Measurements from ENCODE around the gene TOPBP1.

Gene TOPBP1

DNA sequence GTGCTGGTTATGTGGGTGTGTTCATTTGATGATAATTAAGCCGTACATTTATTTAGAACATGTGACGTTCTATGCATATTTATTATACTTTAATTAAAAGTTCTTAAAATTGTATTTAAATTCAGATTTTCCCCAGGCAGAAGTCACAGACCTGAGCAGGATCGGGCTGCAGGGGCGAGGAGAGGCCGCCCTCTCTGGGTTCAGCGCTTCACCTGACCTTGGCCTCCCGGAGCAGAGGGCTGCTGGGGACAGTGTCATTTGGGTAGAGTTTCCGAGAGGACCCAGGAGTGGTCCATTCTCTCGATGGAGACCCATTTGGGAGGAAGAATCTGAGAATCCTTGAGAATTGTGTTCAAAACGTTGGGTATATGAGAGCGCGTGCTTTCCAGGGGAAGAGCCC lies 12.0 kb upstream of the TOPBP1 start:
- H3K4me2 ChIP-seq (ENCODE audit: low read depth, low read length, poor library complexity, severe bottlenecking): no peak overlapping the region
- TF ChIP-seq, protein P1, sequence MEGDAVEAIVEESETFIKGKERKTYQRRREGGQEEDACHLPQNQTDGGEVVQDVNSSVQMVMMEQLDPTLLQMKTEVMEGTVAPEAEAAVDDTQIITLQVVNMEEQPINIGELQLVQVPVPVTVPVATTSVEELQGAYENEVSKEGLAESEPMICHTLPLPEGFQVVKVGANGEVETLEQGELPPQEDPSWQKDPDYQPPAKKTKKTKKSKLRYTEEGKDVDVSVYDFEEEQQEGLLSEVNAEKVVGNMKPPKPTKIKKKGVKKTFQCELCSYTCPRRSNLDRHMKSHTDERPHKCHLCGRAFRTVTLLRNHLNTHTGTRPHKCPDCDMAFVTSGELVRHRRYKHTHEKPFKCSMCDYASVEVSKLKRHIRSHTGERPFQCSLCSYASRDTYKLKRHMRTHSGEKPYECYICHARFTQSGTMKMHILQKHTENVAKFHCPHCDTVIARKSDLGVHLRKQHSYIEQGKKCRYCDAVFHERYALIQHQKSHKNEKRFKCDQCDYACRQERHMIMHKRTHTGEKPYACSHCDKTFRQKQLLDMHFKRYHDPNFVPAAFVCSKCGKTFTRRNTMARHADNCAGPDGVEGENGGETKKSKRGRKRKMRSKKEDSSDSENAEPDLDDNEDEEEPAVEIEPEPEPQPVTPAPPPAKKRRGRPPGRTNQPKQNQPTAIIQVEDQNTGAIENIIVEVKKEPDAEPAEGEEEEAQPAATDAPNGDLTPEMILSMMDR (IDR thresholded peaks at IDR 0.05; ENCODE audit: insufficient read depth, low read length, poor library complexity, severe bottlenecking): no peak
- TF ChIP-seq EZH2phosphoT487 (conservative IDR thresholded peaks at IDR 0.05; ENCODE audit: low read length): no peak
- no peak overlapping the region for H3K4me3 ChIP-seq (ENCODE audit: insufficient read depth, low read length, poor library complexity, severe bottlenecking)
- no peak overlapping the region for H3K27ac ChIP-seq (ENCODE audit: low read depth, low read length)
- H2AFZ ChIP-seq (ENCODE audit: low read depth, low read length, severe bottlenecking): no peak overlapping the region
- H3K36me3 ChIP-seq (ENCODE audit: low read length): no peaks in the 10 kb centered on the region
- H3K9me2 ChIP-seq (replicated peaks; ENCODE audit: insufficient read depth, low read length): no peaks in the 10 kb centered on the region
- no peak overlapping the region for H3K9ac ChIP-seq (ENCODE audit: low read length)
- no peaks in the 10 kb centered on the region for H3K9me3 ChIP-seq (ENCODE audit: insufficient read depth, low read length)
- H3K27me3 ChIP-seq (ENCODE audit: low read length): no peaks in the 10 kb centered on the region
- no peaks in the 10 kb centered on the region for H4K20me1 ChIP-seq (ENCODE audit: low read depth, low read length)
- no peaks in the 10 kb centered on the region for H3F3A ChIP-seq (ENCODE audit: insufficient read depth)
- H3K79me2 ChIP-seq (ENCODE audit: insufficient read depth, low read length): no peaks in the 10 kb centered on the region

DNA sequence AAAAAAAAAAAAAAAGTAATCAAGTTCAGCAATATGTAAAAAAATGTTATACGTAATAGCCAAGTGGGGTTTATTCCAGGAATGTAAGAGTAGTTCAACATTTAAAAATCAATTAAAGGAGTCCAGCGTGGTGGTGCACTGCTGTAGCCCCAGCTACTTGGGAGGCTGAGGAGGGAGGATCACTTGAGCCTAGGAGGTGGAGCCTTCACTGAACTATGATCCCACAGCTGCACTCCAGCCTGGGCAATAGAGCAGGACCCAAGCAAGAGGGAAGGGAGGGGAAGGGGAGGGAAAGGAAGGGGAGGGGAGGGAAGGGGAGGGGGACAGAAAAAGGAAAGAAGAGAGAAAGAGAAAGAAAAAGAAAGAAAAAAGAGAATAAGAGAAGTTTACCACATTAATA lies 10.7 kb upstream of the TOPBP1 start:
- no peaks in the 10 kb centered on the region for H3K9me2 ChIP-seq (replicated peaks; ENCODE audit: insufficient read depth, low read length)
- no peak overlapping the region for H3K4me2 ChIP-seq (ENCODE audit: low read depth, low read length, poor library complexity, severe bottlenecking)
- H2AFZ ChIP-seq (ENCODE audit: low read depth, low read length, severe bottlenecking): no peak overlapping the region
- no peaks in the 10 kb centered on the region for H3F3A ChIP-seq (ENCODE audit: insufficient read depth)
- H3K9ac ChIP-seq (ENCODE audit: low read length): no peak overlapping the region
- H3K27me3 ChIP-seq (ENCODE audit: low read length): no peaks in the 10 kb centered on the region
- no peaks in the 10 kb centered on the region for H3K9me3 ChIP-seq (ENCODE audit: insufficient read depth, low read length)
- H3K79me2 ChIP-seq (ENCODE audit: insufficient read depth, low read length): no peaks in the 10 kb centered on the region
- H4K20me1 ChIP-seq (ENCODE audit: low read depth, low read length): no peaks in the 10 kb centered on the region
- no peak overlapping the region for H3K4me3 ChIP-seq (ENCODE audit: insufficient read depth, low read length, poor library complexity, severe bottlenecking)
- no peaks in the 10 kb centered on the region for H3K36me3 ChIP-seq (ENCODE audit: low read length)
- H3K27ac ChIP-seq (ENCODE audit: low read depth, low read length): no peak overlapping the region
- TF ChIP-seq EZH2phosphoT487 (conservative IDR thresholded peaks at IDR 0.05; ENCODE audit: low read length): no peak
- TF ChIP-seq, protein P1 (IDR thresholded peaks at IDR 0.05; ENCODE audit: insufficient read depth, low read length, poor library complexity, severe bottlenecking): no peak

DNA sequence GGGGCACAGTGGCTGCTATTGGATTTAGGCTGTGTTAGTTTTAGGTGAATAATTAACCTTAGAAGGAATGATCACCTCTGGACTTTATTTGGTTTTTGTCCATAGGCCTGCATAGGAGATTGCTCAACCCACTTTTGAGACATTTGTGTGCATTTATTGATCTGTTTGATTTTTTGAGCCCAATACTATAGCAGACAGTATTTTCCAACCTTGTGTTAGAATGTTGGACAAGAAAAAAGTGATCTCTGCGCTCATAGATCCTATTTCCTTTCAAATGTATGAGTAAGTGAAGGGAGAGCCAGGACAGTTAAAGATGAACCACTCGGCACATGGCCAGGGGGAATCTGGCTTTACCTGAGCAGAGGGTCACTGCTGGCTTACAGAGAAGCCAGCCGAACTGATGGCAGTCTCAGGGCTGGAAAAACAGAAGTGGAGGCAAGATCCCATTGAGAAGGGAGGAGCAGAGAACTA lies 8.8 kb upstream of the TOPBP1 start:
- H3K4me2 ChIP-seq (ENCODE audit: low read depth, low read length, poor library complexity, severe bottlenecking): no peak overlapping the region
- no peaks in the 10 kb centered on the region for H3K27me3 ChIP-seq (ENCODE audit: low read length)
- H3K27ac ChIP-seq (ENCODE audit: low read depth, low read length): no peak overlapping the region
- TF ChIP-seq EZH2phosphoT487 (conservative IDR thresholded peaks at IDR 0.05; ENCODE audit: low read length): no peak
- TF ChIP-seq, protein P1 (IDR thresholded peaks at IDR 0.05; ENCODE audit: insufficient read depth, low read length, poor library complexity, severe bottlenecking): no peak
- H3K4me3 ChIP-seq (ENCODE audit: insufficient read depth, low read length, poor library complexity, severe bottlenecking): no peak overlapping the region
- H4K20me1 ChIP-seq (ENCODE audit: low read depth, low read length): no peaks in the 10 kb centered on the region
- no peak overlapping the region for H3K9ac ChIP-seq (ENCODE audit: low read length)
- H3K9me2 ChIP-seq (replicated peaks; ENCODE audit: insufficient read depth, low read length): no peaks in the 10 kb centered on the region
- no peaks in the 10 kb centered on the region for H3F3A ChIP-seq (ENCODE audit: insufficient read depth)
- no peaks in the 10 kb centered on the region for H3K9me3 ChIP-seq (ENCODE audit: insufficient read depth, low read length)
- H3K79me2 ChIP-seq (ENCODE audit: insufficient read depth, low read length): no peaks in the 10 kb centered on the region
- no peaks in the 10 kb centered on the region for H3K36me3 ChIP-seq (ENCODE audit: low read length)
- H2AFZ ChIP-seq (ENCODE audit: low read depth, low read length, severe bottlenecking): no peak overlapping the region

Measured in SU-DHL-6 (cell line).